IPS DF 4.7 (cell line): ENCODE results near the gene KRTAP10-5.
"Not testable (repeated sequence)": the region's sequence is repeated elsewhere in the genome, so short reads cannot be mapped to it uniquely, and the experiment has no call there.

ENCODE experiments used
- DNase-seq: peaks from one replicate; pipeline ENCODE4 v3.0.0-alpha.2; 2013; ENCODE audit warnings: low spot score; ENCODE audit errors: extremely low read depth

The KRTAP10-5 gene

GRCh38 chr21:44611551-44611950 is 31.1 kb upstream of the KRTAP10-5 start:
- no peak for DNase-seq

- DNase-seq: not testable (repeated sequence)
These were observed 29.9 kb upstream of the KRTAP10-5 start for GRCh38 chr21:44610157-44610843.

GRCh38 chr21:44609193-44609592 is 28.8 kb upstream of the KRTAP10-5 start:
- DNase-seq: no peak

- DNase-seq: no peak
These were observed 26.1 kb upstream of the KRTAP10-5 start for GRCh38 chr21:44606495-44606894.

GRCh38 chr21:44603911-44604310 is 23.5 kb upstream of the KRTAP10-5 start:
- DNase-seq: no peak

- no peak for DNase-seq
These were observed 22.9 kb upstream of the KRTAP10-5 start for GRCh38 chr21:44603109-44603875.

- DNase-seq: no peak
These were observed 22.1 kb upstream of the KRTAP10-5 start for GRCh38 chr21:44602463-44602850.

GRCh38 chr21:44601596-44602462 is 21.4 kb upstream of the KRTAP10-5 start:
- DNase-seq: no peak

- DNase-seq: not testable (repeated sequence)
These were observed 20.7 kb upstream of the KRTAP10-5 start for GRCh38 chr21:44601091-44601490.

GRCh38 chr21:44600118-44600978 is 19.9 kb upstream of the KRTAP10-5 start, which contains the start of gene KRTAP10-7:
Gene KRTAP10-7, plus strand, starts transcription at chr21:44600597. Its CDS starts 25 bp downstream, at chr21:44600622.
- DNase-seq: not testable (repeated sequence)

- no peak for DNase-seq
These were observed 19.0 kb upstream of the KRTAP10-5 start for GRCh38 chr21:44599264-44600029.

- DNase-seq: no peak
These were observed 17.7 kb upstream of the KRTAP10-5 start for GRCh38 chr21:44598061-44598460.

- no peak for DNase-seq
These were observed 15.8 kb upstream of the KRTAP10-5 start for GRCh38 chr21:44596068-44596725.

GRCh38 chr21:44595524-44595923 is 15.1 kb upstream of the KRTAP10-5 start:
- DNase-seq: no peak

GRCh38 chr21:44594406-44594916 is 14.1 kb upstream of the KRTAP10-5 start:
- DNase-seq: no peak

GRCh38 chr21:44593598-44594405 is 13.4 kb upstream of the KRTAP10-5 start:
- DNase-seq: no peak

- no peak for DNase-seq
These were observed 12.3 kb upstream of the KRTAP10-5 start, which contains the start of gene KRTAP10-6 for GRCh38 chr21:44592446-44593311. Gene KRTAP10-6, minus strand, starts transcription at chr21:44592505. Its CDS starts 21 bp downstream, at chr21:44592484.
